RPMI7951 (cell line): ENCODE data around the gene DNAJB4. TPM values are rescaled to one million over a fixed set of nuclear protein-coding genes. Genes with fewer than 3 reads are reported as not detected.
A peak's percentile ranks its signal among the peaks of the same experiment; 100 is the strongest.
"Not testable (repeated sequence)": the region's sequence is repeated elsewhere in the genome, so short reads cannot be mapped to it uniquely, and the experiment has no call there.

Source experiments
- DNase-seq: peaks from one replicate; pipeline ENCODE4 v3.0.0-alpha.2; 2012; ENCODE audit warnings: low read depth
- total RNA-seq: library from RNA; depleted of rRNA; stranded (reverse); fragments of >200 nt; shearing (Covaris generic); gene quantifications from 2 replicates; pipeline ENCODE4 v1.2.3, GENCODE V29; 2014; rRNA removed

The DNAJB4 gene
- total RNA-seq, 1 experiment from 2014 or later = 53.8 TPM

DNA sequence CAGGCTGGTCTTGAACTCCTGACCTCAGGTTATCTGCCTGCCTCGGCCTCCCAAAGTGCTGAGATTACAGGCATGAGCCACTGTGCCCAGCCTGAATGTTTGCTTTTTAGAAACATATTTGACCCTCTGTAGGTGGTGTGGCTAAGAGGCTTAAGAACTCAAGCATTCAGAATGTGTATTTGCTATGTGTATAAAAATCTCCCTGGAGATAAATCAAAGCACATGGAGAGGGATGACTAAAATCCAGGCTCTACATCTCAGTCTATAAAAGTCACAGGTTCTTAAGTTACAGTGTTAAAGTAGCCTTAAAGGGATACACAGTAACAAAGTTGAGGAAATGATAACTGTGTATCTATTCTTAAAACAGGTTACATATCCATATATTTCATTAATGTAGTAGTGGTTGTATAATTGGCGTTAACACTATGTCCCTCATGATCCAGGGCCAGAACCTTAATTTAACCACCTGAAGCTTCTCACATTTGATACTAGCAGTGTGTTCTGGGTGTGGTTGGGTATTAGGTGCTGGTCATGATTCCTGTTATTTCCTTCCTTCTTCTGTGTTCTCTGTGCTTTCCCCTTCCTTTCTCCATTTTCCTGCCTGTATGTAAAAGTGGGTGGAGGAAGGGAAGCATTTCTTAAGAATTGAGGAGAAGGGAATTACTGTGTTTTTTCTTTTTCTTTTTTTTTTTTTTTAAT is 57.2 kb downstream of the DNAJB4 start:
- peak; percentile 56 for DNase-seq

DNA sequence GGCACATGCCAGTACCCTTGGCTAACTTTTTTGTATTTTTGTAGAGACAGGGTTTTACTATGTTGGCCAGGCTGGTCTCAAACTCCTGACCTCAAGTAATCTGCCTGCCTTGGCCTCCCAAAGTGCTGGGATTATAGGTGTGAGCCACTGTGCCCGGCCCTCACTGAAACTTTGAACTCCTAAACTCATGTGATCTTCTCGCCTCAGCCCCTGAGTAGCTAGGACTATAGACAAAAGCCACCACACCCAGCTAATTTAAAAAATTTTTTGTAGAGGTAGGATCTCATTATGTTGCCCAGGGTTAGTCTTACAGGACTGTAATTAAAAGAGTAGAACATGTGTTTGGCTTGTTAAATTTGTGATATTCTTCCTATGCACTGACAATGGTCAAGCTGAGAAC is 60.1 kb downstream of the DNAJB4 start:
- not testable (repeated sequence) for DNase-seq

Other genes with a start within 250 kb of the DNAJB4 start
- gene USP33, start 245.1 kb upstream of the DNAJB4 start, total RNA-seq = 73.5 and 84.5 TPM in 2 replicates
- gene MIGA1, start 225.3 kb upstream of the DNAJB4 start, total RNA-seq = 11.1 and 14.7 TPM in 2 replicates
- 1.7 and 3.4 TPM in 2 replicates for gene NEXN, start 116.3 kb upstream of the DNAJB4 start, total RNA-seq
- 72.6 and 80.1 TPM in 2 replicates for gene FUBP1, start 25.9 kb upstream of the DNAJB4 start, total RNA-seq
- gene GIPC2, start 41.0 kb downstream of the DNAJB4 start, total RNA-seq = under 0.01 and 0.10 TPM in 2 replicates